ENCODE results near the gene LTB4R2.
"Not testable (repeated sequence)": the region's sequence is repeated elsewhere in the genome, so short reads cannot be mapped to it uniquely, and the experiment has no call there.

DNA sequence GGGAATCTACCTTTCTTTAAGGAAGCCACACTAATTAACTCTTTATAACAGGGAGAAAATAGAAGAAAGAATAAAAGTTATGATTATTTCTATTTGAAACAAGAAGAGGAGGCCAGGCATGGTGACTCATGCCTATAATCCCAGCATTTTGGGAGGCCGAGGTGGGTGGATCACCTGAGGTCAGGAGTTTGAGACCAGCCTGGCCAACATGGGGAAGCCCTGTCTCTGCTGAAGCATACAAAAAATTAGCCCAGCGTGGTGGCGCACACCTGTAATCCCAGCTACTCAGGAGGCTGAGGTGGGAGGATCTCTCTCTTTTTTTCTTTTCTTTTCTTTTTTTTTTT, 44.5 kb downstream of the LTB4R2 start:
- TF ChIP-seq, protein P1, sequence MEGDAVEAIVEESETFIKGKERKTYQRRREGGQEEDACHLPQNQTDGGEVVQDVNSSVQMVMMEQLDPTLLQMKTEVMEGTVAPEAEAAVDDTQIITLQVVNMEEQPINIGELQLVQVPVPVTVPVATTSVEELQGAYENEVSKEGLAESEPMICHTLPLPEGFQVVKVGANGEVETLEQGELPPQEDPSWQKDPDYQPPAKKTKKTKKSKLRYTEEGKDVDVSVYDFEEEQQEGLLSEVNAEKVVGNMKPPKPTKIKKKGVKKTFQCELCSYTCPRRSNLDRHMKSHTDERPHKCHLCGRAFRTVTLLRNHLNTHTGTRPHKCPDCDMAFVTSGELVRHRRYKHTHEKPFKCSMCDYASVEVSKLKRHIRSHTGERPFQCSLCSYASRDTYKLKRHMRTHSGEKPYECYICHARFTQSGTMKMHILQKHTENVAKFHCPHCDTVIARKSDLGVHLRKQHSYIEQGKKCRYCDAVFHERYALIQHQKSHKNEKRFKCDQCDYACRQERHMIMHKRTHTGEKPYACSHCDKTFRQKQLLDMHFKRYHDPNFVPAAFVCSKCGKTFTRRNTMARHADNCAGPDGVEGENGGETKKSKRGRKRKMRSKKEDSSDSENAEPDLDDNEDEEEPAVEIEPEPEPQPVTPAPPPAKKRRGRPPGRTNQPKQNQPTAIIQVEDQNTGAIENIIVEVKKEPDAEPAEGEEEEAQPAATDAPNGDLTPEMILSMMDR (conservative IDR thresholded peaks at IDR 0.05; ENCODE audit: low read depth in 2 of 2), result not testable (repeated sequence)
- not testable (repeated sequence) for TF ChIP-seq EZH2phosphoT487 (IDR thresholded peaks at IDR 0.05; ENCODE audit: unreplicated experiment); EZH2 (IDR thresholded peaks at IDR 0.05; ENCODE audit: low read depth, unreplicated experiment); POLR2AphosphoS5 (IDR thresholded peaks at IDR 0.05; ENCODE audit: low read depth); STAT1 (IDR thresholded peaks at IDR 0.05; ENCODE audit: unreplicated experiment)
- TF ChIP-seq, protein P2, sequence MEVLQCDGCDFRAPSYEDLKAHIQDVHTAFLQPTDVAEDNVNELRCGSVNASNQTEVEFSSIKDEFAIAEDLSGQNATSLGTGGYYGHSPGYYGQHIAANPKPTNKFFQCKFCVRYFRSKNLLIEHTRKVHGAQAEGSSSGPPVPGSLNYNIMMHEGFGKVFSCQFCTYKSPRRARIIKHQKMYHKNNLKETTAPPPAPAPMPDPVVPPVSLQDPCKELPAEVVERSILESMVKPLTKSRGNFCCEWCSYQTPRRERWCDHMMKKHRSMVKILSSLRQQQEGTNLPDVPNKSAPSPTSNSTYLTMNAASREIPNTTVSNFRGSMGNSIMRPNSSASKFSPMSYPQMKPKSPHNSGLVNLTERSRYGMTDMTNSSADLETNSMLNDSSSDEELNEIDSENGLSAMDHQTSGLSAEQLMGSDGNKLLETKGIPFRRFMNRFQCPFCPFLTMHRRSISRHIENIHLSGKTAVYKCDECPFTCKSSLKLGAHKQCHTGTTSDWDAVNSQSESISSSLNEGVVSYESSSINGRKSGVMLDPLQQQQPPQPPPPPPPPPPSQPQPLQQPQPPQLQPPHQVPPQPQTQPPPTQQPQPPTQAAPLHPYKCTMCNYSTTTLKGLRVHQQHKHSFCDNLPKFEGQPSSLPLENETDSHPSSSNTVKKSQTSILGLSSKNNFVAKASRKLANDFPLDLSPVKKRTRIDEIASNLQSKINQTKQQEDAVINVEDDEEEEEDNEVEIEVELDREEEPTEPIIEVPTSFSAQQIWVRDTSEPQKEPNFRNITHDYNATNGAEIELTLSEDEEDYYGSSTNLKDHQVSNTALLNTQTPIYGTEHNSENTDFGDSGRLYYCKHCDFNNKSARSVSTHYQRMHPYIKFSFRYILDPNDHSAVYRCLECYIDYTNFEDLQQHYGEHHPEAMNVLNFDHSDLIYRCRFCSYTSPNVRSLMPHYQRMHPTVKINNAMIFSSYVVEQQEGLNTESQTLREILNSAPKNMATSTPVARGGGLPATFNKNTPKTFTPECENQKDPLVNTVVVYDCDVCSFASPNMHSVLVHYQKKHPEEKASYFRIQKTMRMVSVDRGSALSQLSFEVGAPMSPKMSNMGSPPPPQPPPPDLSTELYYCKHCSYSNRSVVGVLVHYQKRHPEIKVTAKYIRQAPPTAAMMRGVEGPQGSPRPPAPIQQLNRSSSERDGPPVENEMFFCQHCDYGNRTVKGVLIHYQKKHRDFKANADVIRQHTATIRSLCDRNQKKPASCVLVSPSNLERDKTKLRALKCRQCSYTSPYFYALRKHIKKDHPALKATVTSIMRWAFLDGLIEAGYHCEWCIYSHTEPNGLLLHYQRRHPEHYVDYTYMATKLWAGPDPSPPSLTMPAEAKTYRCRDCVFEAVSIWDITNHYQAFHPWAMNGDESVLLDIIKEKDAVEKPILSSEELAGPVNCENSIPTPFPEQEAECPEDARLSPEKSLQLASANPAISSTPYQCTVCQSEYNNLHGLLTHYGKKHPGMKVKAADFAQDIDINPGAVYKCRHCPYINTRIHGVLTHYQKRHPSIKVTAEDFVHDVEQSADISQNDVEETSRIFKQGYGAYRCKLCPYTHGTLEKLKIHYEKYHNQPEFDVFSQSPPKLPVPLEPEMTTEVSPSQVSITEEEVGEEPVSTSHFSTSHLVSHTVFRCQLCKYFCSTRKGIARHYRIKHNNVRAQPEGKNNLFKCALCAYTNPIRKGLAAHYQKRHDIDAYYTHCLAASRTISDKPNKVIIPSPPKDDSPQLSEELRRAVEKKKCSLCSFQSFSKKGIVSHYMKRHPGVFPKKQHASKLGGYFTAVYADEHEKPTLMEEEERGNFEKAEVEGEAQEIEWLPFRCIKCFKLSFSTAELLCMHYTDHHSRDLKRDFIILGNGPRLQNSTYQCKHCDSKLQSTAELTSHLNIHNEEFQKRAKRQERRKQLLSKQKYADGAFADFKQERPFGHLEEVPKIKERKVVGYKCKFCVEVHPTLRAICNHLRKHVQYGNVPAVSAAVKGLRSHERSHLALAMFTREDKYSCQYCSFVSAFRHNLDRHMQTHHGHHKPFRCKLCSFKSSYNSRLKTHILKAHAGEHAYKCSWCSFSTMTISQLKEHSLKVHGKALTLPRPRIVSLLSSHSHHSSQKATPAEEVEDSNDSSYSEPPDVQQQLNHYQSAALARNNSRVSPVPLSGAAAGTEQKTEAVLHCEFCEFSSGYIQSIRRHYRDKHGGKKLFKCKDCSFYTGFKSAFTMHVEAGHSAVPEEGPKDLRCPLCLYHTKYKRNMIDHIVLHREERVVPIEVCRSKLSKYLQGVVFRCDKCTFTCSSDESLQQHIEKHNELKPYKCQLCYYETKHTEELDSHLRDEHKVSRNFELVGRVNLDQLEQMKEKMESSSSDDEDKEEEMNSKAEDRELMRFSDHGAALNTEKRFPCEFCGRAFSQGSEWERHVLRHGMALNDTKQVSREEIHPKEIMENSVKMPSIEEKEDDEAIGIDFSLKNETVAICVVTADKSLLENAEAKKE (CRISPR knock-in tag; IDR thresholded peaks at IDR 0.05), result not testable (repeated sequence)

Data from GM23338 (cell line).